NCI-H526 (cell line): Measurements from ENCODE around the gene HPCAL1.

ENCODE experiments used
- DNase-seq, 2 experiments: peaks; one replicate each; lab custom pipeline; 2025; lab: John Stamatoyannopoulos, UW

Gene HPCAL1

DNA sequence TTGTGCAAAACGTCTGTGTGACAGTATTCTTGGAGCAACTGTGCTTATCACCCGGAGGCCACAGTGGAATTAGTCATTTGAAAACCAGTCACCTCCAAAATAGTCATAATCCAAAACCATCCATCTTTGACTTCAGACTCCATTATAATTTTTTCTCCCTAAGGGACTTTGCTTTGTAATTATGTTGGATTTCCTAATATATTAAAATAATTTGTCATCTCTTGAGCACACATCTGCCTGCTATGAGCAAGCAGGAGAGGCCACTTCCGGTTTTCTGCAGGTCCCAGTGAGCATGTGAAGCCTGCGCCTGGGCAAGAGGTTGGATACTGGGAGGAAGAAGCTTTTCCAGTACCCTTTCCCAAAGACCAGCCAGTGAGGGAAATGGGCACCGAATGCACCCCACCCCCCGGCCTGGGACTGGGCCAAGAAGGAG is 87.7 kb downstream of the HPCAL1 start:
- no peak for DNase-seq

DNA sequence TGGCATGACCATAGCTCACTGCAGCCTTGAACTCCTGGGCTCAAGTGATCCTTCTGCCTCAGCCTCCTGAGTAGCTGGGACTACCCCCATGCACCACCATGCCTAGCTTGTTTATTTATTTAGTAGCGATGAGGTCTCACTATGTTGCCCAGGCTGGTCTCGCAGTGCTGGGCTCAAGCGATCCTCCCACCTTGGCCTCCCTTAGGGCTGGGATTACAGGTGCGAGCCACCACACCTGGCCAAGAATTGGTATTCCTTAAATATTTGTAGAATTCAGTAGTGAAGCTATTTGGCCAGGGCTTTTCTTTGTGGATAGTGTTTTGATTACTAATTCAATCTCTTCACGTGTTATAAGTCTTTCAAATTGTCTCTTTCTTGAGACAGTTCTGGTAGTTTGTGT is 89.4 kb downstream of the HPCAL1 start:
- DNase-seq = no peak

DNA sequence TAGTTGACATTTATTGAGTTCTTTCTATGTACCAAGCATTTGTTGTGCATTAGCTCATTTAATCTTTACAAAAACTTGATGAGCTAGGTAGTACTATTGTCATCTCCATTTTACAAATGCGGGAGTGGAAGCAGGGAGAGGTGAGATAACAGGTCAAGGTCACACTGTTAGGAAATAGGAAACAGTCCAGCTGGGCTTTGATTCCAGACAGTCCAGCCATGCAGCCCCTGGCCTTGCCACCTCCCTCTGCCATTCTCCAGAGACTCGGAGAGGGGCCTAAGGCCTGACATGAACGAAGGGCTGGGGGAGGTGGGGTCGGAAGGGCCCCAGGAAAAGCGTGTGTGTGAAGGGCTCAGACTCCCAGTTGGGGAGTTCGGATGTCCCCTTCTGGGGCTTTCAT is 89.8 kb downstream of the HPCAL1 start:
- DNase-seq = no peak

DNA sequence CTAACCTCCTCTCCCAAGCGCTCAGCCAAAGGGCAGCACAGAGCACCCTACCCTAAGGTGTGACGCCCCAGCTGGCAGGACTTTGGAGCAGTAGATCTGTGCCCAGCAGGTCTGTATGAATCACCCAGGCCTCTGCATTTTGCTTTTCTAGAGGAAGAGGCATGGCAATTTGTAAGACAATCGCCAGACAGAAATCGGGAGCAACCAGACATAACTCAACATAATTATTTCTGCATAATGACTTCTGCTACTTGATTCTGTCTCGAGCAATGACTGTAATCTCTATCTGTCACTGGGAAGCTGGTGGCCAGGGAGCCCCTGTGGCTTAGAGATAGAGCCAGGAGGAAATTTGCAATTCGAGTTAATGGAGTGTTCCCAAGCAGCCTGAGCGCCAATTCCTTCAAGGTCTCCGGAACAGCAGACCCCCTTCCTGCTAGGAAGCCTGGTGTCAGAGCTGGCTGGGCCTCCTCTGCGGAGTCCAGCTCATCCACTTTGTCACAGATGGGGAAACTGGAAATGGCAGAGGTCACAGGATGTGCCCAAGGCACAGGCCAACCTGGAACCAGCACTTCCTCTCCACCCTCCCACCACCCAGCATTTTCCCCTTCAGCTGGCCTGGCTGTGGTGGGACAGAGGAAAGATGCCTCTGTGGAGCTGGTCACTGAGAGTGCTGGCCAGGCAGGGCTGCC is 90.4 kb downstream of the HPCAL1 start:
- no peak for DNase-seq

DNA sequence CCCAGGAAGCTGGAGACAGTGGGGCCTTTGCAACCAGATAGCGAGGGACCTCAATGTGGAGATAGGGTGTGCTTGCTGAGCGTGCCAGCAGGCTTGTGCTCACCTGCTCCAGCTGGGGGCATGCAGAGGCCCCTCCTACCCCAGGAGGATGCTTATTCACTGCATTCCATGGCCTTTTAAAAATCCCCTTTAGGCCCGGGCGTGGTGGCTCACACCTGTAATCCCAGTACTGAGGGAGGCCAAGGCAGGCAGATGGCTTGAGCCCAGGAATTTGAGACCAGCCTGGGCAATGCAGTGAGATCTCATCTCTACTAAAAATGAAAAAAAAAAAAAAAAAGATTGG is 90.9 kb downstream of the HPCAL1 start:
- DNase-seq = no peak

DNA sequence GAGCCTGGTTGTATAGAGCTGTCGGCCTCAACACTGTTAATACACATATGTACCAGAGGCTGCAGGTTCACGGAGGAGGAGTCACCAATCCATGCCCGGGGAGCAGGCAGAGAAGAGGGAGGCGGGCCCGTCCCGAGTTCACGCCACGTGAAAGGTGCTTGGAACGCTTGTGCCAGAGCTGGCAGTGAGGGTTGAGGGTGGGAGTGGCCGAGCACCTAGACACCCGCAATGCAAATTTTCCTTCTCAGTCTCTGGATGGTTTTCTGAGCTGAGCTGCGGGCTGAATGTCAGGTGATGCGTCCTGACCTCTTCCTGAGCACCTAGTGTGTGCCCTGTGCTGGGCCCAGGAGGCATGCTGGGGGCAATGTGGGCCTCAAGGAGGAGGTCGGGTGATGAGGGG is 93.2 kb downstream of the HPCAL1 start:
- DNase-seq = peak; percentile 73 to 92

DNA sequence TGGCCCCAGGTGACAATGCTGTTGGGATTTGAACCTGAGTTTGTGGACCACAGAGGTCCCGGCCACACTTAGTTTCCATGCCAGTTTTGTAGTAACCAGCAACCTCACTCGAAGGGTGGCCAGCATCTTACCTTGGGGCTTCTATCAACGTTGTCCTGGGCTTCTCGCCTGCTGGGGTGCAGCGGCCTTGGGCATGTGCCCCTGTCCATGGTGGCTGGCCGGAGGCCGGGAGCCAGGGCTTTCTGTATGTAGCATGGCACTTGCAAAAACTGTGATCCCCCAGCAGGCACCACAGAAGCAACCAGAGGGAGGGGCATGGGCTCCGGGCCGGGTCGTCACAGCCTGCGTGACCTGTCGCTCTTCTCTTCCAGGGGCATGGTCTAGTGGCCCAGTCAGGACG is 93.8 kb downstream of the HPCAL1 start:
- no peak for DNase-seq

DNA sequence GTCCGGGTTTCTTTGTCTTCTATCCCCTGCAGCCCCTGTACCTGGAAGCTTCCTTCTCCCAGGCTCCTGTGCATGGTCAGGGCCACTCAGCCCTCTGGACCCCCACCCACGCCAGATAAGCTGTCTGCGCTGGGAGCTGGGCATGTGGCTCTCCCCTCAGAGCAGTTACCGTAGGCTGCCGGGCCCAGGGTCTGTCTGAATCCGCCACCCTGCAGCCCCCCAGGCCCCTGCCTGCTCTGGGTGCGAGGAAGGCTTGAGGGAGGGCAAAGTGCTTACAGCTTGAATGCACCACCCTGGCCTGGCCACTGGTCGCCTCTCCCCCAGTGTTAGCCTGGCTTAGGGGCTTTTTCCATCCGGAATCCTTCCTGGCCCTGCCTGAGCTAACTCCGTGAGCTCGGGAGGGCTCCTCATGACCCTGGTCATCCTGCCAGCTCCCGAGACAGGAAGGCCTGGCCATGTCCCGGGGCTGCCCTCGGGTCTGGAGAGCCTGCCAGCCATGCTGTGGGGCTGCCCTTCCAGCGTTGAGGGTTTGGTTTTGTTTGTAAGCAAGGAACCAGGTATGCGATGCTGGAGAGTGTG is 94.7 kb downstream of the HPCAL1 start:
- no peak for DNase-seq

DNA sequence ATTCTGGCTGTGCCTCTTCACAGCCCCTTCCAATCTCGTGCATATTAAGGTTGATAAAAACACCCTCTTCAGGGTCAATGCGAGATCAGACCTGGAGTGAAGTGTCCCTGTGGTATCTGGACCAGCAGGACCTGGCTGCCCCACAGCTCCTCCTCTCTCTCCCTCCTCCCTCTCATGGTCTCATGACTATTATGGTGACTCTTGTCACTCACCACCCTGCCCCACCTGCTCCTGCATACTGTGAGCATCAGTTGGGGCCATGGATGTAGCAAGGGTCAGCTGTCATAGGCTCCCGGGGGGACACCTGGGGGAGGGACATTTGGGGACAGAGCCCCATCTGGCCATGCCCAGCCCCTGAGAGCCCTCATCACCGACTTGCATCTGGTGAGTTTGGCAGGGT is 95.2 kb downstream of the HPCAL1 start:
- no peak for DNase-seq

DNA sequence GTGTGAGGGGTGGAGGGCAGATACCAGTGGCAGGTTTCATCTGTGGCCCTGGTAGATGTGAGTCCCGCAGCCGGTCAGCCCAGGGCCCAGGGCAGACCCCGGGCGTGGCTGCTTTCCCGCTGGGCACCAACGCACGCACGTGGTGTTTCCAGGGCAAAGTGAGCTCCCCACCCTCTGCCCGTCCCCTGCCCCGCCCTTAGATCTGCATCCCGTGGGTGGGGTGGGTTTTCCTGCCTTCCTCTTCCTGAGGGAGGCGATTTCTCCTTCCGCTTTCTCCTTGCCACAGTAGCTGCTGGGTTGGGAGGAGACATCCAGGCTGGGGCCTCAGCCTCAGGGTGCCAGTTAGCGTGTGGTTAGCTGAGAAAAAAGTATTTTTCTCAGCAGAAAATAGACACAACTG is 95.8 kb downstream of the HPCAL1 start:
- no peak for DNase-seq

DNA sequence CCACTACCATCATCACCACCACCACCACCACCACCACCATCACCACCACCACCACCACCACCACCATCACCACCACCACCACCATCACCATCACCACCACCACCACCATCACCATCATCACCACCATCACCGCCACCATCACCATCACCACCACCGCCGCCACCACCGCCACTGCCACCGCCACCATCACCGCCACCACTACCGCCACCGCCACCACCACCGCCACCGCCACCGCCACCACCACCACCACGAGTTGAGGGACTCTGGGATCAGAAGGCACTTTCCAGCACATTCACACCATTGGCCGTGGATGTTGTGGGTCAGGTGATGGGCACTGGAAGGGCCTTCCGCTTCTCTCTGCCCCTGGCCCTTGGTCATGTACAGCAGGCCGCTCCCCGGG is 96.7 kb downstream of the HPCAL1 start:
- no peak for DNase-seq

DNA sequence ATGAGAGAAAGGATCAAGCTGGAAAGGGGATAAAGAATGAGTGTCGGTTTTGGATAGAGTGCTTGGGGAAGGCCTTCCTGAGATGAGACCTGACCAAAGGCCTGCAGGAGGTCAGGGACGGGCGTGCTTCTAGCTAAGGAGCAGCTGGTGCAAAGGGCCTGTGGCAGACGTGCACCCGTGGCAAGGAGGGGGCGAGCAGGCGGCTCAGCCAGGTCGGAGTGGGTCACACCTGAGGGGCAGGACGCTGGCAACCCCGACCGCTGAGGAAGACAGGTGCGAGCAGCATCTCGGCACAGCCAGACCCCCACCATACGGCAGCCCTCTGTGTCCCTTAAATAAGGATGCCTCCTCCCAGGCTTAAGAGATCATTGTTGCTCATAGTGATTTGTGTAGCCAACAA is 97.3 kb downstream of the HPCAL1 start:
- DNase-seq = no peak

DNA sequence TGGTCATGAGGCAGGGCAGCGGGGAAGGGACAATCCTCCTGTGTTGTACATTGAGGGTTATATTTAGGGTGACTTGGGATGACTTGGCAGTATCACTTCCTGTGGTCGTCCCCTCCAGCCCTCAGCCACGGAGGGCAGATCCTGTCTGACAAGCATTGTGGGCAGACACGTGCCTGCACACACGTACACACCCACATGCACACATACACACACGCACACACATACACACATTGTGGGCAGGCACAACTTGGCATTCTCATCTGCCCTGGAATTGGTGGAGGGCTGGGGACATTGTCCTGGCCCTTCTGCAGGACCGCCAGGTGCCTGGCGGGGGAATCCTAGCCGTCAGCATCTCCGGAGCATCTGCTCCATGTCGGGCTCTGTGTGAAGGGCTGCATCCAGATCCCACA is 97.9 kb downstream of the HPCAL1 start:
- no peak for DNase-seq

DNA sequence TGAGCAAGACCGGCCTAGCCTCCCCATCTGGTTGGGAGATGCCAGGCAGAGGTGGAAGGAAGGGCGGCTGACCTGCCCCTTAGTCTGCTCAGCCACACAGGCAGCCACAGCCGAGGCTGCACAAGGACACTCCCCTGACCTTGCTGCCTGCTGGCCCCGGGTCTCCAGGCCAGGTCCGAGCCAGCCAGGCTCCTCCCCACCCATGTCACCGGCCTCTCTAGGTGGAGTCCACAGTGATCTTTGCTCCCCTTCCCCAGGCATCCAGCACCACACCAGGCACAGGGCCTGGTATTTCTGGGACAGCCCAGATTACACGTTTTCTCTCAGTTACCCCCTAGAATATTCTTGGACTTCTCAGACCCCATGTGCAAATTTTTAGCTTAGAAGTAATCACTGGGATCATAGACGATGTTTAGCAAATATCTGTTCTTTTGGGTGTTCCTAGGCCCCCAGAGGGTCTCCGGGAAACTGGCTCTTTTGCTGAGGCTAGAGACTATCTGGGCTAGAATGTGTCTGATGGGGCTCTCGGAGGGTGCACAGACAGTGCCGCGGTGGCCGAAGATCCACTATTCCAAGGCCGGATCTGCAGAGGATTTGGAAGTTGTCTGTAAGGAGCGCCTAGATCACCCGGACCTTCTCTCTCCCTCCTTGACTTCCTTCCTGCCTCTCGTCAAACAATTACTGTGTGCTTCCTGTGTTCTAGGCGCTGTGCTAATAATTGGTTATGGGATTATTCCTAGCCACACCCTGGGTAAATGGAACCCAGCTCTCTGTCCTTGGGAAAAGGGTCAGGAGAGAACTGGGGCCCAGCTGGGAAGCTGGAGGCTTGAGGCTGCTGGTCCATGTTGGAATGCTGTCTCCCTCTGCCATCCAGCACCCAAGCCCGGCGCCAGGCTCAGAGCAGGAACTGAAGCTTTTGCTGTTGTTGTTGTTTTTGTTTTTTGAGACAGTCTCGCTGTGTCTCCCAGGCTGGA is 98.6 kb downstream of the HPCAL1 start:
- DNase-seq = no peak

DNA sequence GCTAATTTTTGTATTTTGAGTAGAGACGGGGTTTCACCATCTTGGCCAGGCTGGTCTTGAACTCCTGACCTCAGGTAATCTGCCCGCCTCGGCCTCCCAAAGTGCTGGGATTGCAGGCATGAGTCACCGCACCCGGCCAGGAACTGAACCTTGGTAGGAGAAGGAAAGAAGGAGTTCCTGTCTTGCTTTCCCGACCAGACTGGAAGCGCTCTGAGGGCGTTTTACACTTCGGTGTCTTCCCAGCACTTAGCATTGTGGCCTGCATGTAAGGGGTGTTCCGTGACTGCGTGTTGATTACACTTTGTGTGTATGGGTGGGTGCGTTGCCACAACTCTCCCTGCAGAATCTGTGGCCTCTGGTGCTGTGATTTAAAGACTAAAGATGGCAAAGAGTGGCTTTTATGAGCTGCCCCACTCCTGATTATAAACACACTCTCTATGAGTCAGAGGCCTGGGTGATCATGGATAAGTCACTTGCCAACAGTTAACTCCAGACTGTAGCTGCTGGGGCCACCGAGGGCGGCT is 99.4 kb downstream of the HPCAL1 start:
- no peak for DNase-seq

DNA sequence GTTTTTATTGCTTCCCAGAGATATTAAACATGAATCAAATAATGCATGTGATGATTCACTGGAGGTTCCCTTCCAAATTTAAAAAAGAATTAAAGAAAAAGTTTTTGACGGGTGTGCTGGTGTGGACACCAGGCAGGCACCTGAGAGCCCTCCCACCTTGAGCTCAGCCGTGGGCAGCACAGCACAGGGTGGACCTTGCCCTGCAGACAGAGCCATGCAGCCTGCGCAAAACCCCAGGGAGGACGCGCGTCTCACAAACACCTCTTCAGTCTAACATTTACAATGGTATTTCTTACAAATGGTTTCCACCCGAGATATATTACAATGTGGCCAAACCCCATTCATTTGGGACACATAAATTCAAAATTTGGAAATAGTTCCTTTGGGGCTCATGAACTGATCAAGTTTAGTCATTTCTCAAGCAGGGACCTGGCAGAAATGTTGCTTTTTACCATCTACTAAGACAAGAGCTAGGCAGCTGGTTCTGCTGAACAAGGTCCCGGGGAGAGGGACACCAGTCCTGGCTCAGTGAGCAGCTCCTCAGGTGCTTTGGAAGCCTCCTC is 100.0 kb downstream of the HPCAL1 start:
- no peak for DNase-seq

DNA sequence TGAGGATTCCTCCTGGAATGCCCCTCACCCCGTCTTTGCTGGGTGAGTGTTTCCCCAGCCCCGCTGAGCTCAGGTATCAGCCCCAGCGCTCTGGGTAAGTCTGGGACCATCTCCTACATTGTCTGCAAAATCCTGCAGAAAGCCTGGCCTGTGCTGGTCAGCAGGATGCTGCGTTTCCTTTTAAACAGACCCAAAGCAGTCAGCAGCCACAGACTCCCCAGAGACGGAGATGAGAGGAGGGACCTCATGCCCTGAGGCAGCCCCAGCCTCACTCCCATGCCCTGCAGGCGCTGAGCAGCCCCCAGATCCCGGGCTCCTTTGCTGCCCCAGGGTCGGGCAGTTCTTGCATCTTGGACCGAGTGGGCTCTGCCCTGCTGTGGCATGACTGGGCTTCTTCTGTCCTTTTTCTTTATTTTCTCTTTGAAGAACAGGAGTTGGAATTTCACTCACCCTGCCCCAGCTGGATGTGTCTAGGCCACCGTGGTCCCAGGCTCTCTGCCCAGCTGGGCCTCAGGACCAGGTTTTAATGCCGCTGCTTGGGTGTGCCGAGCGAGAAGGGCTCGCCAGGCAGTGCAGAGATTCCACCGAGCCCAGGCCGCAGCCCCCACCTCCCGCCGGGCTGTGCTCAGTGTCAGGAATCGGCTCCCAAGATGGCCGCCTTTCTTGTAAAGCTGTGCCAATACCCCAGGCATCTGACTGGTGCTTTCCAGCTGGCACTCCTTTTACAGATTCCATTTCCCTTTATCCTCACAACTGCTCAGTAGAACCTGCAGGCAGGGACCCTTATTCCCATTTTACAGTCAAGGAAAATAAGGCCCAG is 101.8 kb downstream of the HPCAL1 start:
- DNase-seq = no peak

DNA sequence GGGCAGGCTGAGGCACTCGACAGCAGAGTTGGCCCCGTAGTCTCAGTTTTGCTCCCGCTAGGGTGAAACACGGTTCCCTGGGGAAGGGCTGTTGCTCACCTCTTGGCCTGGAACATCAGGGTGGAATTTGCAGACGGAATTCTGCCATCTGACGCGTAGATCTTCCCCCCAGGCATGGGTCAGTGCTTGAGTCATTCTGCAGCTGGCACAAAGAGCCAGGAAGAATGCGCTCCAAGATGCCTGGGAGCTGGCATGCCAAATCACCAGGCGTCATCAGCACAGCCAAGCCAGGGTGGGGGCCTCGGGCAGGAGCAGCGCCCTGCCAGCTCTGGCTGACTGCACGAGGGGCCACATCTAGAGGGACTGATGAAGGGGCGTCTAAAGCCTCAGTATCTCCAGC is 102.7 kb downstream of the HPCAL1 start:
- no peak for DNase-seq

DNA sequence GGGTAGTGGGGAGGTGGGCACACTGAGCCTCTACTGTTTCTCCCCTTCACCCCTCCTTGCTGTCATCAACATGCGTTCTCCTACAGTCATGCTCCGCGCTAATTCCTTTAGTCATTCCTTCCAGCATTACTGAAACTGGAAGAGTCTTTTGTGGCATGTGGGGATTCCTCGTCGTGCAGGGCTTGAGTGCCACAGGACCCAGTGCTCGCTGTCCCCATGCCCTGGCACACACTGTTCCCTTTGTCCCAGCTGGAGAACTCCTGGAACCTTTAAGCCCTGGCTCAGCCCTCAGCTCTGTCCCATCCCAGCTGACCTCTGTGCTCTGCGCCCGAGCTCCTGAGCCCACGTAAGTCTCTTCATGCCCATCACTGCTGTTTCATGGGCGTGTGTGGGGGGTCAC is 103.3 kb downstream of the HPCAL1 start:
- no peak for DNase-seq

DNA sequence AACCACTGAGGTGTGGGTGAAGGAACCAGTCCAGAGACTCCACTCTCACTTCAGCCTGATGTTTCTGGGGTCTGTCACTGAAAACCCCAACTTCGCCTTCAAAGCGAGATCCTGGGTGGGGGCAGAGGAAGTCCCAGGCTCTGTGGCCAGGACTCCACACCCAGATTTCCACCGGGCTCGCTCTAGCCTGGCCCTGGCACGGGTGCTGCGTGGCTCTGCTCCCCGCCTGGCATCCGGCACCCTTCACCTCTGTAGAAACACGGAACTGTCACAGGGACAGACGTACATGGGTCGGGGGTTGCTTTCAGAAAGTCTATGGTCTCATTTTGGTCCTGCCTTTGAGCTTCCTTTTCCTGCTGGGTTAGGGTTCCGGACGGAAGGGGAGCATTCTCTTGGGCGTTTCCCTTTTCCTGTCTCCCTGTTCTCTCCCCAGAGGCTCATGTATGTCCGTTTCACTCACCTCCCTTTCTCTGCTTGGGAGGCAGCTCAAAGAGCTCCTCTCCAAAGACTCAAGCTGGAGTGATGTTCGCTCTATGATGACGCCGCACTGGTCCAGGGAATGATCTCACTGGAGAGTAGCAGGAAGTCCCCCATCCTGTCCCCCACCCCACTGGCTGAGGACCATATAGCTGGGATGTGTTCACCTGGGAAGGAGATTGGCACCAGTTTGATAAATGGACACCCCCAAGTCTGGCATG is 103.9 kb downstream of the HPCAL1 start:
- no peak for DNase-seq

DNA sequence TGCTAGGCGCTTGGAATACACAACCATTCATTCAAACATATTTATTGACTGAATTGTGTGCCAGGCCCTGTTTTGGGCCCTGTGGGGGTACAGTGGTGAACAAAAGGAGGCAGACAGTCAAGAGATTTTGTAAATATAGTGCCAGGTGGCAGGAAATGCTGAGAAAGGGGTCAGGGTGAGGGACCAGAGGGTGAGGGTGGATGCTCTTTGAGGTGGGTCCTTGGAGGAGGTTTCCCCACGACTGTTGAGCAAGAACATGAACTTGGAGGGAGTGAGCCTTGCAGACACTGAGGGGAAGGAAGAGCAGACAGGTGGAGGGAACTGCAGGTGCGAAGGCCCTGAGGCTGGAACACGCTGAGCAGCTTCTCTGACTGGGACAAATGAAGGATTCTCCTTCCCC is 104.7 kb downstream of the HPCAL1 start:
- DNase-seq = no peak
